ENCODE results near the gene CCL4L2. TPM values are rescaled to one million over a fixed set of nuclear protein-coding genes. Genes with fewer than 3 reads are reported as not detected.
"Not testable (repeated sequence)": the region's sequence is repeated elsewhere in the genome, so short reads cannot be mapped to it uniquely, and the experiment has no call there.

CCL4L2 gene
- total RNA-seq, 1 donor from 2014 or later: 23.7 TPM

DNA sequence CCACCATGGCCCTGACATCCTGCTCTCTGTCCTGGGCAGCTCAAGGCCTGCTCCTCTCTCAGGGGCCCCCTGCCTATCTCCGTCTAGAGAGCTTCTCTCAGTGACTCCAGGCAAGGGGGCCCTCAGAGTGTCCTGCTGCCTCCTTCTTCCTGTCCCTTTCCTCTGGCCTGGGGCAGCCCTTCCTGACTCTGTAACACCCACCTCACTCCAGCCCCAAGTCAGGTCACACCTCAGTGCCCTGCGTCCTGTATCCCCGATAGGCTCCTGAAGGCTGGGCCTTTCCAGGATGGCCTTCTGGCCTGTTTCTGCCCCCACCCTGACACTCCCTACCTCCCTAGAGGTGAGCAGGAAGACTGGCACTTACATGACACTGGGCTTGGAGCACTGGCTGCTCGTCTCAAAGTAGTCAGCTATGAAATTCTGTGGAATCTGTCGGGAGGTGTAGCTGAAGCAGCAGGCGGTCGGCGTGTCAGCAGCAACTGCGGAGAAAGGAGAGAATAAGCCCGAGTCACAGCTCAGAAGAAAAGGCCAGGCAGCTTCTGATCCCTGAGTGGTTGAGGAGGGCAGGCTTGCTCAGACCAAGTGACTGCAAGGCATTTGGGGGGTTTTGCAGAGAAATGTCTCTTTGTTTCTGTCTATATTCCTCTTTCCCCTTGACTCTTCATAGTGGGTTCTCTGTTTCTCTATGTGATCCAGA lies 15.3 kb upstream of the CCL4L2 start:
- no peak for DNase-seq (ENCODE audit: low spot score)

DNA sequence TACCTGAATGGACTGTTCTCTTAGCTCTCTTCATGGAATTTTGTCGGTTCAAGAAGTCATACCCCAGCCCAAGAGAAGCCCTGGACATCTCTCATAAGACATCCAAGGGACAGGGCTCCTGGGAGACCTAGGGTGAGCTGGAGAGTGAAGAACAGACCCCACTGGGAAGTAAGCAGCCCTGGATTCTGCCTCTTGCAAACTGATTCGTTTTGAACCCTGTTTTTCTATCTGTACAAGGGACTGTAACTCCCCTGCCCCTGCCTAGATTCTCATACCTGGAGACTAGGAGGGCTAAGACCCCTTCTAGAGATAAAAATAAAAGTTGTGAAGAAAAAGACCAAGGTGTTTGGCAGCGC lies 14.8 kb upstream of the CCL4L2 start:
- DNase-seq (ENCODE audit: low spot score): no peak

DNA sequence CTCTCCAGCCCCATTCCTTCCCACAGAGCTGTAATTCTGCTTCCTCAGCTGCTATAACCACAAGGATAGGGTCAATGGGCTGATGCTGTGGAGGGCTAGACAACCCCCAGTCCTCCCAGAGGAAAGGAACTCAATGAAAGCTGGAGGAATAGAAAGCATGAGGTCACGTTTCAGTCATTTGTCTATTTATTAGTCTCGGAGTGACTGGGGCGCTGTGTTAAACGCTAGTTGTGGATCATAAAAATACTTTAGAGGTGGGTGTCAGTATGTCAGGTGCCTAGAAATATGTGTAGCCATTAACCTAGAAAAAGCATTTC lies 13.5 kb upstream of the CCL4L2 start:
- DNase-seq (ENCODE audit: low spot score): no peak

DNA sequence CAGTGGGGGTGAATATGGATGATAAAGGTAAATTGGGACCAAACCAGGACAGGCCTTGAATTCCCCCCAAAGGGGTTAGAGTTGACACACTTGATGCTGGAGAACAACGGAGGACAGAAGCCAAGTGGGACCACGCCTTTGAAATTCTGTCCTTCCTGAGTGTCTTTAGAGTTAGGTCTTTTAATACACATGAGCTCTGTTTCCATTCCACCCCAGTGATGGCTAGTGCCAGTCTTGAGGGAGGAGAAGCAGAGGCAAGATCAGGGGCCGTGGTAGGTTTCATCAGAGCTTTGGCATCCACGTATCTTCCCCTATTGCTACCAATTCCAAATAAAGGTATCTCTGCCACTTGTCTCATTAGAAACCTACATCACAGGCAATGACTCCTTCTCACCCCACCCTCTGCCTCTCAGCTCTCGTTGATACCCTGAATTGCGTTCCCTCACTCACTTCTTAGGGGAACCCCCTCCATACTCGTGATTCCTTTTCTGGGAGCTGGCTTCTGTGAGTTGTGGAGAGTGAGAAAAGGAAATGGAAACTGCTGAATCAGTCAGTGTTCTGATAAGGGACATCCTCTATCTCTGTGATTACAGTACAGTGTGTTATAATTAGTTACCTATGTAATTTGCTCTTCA lies 11.9 kb upstream of the CCL4L2 start:
- no peak for DNase-seq (ENCODE audit: low spot score)

DNA sequence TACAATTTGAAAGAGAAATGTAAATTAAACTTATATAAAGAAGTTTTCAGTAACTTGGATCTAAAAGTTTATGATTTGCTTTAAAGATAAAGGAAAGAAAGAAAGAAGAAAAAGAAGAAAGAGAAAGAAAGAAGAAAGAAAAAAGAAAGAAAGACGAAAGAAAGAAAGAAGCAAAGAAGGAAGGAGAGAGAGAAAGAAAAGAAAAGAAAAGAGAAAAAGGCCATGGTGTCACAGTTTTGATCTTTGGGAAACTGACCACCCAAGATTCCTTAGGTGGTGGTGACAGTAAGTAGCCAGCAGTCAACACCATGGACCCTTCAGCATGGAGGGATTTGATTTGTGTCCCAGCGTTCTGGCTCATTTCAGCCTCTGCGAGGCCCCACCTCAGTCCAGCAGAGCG lies 9.8 kb upstream of the CCL4L2 start:
- DNase-seq (ENCODE audit: low spot score): not testable (repeated sequence)

DNA sequence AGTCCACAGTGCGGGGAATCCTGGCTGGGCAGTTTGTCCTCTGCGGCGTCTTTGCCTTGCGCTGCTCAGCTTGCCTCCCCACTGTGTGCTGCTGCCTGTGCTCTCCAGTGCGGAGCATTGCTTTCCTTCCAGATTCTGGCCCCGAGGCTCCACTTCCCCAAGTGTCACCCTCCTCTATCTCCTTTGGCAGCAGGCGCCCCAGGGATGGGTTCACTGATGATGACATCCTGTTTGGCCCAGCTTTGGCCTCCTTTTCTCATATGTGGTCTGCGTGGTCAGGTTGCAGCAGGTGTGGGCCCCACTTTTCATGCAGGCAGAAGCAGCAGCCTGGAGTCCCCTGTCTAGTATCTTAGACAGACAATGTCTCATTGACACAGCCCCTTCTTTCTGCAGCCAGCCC lies 9.4 kb upstream of the CCL4L2 start:
- not testable (repeated sequence) for DNase-seq (ENCODE audit: low spot score)

DNA sequence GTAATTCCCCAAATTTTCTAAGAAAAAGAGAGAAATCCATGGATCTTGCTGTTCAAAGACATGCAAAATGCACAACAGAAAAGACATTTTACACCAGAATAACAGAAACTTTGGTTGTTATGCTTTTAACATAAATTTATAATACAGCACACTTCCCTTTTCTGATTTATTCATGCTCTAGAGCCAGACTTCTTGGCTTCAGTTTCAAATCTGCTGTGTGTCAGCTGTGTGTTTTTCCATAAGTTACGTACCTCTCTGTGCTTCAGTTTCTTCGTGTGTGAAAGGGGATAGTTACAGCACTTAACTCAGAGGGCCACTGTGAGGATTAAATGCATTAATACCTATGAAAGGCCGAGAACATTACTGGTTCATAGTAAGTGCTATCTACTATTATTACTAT lies 7.5 kb upstream of the CCL4L2 start:
- no peak for DNase-seq (ENCODE audit: low spot score)

DNA sequence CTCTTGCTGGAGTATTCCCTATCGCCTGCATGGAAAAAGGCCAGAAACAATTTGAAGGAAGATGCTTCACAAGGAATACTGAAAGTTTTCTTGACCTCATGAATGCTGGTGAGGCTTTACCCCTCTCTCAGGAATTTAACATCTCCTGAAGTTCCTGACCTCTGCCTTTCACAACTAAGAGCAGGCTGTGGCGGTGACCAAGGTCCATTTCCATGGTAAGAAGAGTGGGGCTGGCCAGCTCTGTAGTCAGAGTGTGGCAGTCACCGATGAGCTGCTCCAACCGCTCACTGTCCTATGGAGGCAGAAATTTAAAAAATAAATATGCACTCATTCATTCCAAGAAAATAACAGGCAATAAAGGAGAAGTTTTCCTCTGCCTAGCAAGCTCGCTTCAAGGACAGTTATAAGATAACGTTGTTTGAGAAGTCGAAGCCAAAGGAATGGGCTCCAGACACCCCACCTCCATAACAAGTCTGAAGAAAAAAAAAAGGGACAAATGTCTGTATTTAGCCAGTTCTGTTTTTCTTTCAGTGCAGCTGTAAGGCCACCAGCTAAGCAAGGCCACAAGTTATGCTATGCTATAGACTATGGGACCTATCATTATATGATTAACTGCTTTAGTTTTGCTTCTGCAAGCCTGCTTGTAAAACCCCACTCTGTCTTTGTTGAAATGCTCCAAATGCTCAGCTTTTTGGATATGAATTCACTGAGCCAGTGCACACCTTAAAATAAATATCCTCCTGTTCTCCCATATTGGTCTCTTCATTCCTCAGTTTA lies 6.0 kb upstream of the CCL4L2 start:
- DNase-seq (ENCODE audit: low spot score): no peak

DNA sequence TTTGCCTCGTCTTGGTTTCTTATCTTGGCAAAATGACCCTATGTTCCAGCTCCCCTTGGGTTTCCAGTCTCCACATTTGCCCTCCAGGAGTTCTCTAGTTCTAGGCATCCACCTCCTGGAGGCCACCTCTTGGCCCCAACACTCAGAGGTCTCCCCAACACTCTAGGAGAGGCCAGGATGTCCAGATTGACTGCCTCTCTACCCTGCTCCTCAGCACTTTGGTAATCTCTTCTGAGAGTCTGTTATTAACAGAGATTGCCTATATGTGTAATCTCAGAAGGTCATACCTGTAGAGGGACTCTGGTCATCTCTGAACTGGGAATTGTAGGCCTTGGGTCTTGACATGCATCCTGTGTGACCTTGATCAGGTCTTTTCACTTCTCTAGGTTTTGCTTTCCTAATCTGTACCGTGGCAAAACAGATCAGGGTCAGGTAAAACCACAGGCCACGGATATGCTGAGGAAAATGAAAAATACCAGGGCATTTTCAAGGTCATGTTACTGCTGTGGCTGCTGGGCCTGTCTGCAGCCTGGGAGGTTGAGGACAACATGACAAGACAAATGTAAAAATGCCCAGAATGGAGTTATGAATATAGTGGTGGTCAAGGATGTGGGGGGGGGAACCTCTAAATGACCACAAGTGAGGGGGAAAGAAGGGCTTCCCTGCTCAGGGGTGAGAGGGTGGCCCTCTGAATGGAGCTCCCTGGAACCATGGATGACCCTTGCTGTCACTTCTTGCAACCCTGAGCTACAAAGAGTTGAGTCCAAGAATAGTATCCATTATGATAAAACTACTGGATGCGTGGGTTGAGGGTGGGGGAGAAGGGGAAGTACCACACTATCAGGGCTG lies 5.0 kb upstream of the CCL4L2 start:
- DNase-seq (ENCODE audit: low spot score): no peak

DNA sequence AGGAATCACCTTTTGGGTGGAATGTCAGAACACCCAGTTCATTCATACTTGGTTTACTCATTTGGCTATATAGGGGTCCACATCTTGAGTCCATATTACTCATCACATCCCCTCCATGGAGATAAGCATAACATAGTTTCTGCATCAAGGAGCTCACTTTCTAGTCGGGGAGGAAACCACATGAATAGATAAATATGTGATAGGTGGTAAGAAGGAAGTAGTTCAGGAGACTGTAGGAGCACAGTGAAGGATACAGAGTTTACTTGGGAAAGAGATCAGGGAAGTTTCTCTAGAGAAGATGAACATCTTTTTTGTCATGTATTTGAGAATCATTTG lies 4.4 kb upstream of the CCL4L2 start:
- not testable (repeated sequence) for DNase-seq (ENCODE audit: low spot score)

DNA sequence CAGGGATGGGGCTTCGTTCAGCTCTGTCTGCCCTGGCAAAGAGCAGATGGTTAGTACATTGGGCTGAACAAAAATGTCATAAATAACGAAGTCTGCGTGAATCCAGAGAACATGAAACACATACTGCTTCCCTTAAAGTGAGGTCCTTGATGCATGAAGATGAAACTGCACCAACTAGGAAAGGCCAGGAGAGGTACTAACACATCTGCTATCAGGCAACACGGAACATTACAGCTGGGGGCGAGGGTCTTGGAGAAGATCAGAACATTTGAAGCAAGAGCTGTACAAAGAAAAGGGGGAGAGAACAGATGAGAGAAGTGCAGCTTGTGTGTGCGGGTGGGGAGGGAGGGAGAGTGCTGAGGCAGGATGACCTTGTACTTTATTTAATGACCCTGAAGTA lies 3.5 kb upstream of the CCL4L2 start:
- not testable (repeated sequence) for DNase-seq (ENCODE audit: low spot score)

DNA sequence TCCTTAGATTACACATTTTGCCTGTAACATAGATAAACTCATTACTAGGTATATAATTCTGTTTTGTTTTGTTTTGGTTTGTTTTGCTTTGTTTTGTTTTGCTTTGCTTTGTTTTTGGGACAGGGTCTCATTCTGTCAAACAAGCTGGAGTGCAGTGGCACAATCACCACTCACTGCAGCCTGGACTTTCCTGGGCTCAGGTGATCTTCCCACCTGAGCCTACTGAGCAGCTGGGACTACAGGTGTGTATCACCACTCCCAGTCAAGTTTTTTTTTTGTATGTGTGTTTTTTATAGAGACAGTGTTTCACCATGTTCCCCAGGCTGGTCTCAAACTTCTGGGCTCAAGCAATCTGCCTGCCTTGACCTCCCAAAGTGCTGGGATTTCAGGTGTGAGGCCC lies 1.3 kb upstream of the CCL4L2 start:
- no peak for DNase-seq (ENCODE audit: low spot score)

DNA sequence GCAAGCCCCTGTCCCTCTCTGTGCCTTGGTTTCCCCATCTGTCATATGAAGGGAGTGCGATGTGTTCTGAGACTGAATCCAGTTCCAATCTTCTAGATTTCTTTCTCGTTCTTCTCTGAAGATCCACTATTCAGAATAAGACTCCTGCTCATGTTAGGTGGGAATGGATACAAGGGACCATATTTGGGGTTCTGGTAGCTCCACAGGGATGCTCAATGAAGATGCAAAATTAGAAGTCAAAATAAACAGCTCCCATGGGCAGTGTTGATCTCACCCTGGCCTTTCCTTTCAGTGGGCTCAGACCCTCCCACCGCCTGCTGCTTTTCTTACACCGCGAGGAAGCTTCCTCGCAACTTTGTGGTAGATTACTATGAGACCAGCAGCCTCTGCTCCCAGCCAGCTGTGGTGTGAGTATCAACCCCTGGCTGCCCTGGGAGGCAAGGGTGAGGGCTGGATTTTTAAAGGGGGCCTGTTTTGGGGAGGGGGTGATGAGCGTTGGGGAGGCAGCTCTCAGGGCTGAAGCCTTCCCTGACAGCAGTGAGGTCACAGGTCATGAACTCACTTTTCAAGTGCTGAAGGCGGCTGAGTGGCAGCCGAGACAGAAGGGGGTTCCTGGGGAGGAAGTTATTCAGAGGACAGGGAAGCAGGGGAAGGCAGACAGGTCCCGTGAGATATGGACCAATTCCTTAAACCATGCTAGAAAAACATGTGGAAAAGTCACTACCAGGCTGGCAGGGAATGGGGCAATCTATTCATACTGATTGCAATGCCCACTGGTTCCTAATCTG lies 815 bp downstream of the CCL4L2 start:
- not testable (repeated sequence) for DNase-seq (ENCODE audit: low spot score)

DNA sequence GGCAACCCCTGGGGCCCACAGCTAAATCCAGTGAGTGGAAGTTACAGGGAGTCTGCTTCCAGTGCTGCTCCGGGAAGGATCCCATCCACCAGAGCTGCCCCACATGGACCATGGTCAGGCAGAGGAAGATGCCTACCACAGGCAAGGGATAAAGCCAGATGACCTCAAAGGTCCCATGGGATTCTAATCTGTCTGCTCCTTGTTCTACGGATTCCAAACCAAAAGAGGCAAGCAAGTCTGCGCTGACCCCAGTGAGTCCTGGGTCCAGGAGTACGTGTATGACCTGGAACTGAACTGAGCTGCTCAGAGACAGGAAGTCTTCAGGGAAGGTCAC lies 1.4 kb downstream of the CCL4L2 start:
- no peak for DNase-seq (ENCODE audit: low spot score)

DNA sequence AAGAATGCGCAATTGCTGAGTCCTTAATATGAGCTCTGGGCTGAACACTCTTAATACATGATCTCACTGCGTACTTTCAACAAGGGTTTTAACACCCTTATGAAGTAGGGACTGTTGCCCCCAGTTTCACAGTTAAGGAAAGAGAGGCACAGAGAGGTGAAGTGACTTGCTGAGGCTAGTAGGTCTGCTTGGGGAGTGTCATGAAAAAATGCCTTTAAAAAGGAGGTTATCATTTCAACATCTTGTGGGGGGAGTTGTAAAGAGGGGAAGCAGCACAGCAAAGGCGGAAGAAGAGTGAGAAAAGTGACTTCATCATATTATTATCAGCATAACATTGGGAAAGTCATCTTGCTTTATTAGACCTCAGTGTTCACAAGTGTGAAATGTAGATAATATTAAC lies 2.1 kb downstream of the CCL4L2 start:
- no peak for DNase-seq (ENCODE audit: low spot score)

DNA sequence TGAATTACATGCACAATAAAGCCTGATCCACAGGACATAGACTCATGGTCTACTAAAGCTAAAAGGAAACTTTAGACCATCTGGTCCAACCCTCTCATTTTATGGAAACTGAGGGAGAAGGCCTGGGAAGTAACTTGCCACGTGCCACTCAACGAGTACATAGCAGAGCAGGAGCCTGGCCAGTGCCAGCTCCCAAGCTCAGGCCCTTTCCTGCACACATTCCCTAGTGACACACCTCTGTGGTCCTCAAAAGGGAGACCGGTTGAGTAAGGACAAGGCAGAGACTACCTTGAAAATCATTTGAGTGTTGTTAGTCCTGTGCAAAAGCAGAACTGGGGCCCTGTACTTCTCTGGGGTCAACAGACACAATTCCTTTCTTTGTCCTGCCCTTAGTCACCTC lies 2.8 kb downstream of the CCL4L2 start:
- no peak for DNase-seq (ENCODE audit: low spot score)

DNA sequence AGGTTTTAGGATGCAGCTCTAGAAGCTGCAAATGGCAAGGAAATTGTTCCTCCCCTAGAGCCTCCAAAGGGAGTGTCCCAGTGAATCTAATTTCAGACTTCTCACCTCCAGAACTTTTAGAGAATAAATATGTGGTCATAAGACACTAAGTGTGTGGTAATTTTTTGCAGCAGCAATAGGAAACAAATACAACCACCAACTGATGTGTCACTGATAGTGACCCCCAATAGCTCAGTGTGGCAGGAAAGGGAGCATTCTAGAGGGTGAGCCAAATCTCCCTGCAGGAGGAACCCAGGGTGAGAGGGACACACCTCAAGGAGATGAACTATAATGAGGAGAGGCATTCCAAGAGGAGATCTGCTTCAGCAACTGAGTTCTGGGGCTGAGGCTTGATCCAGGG lies 4.1 kb downstream of the CCL4L2 start:
- DNase-seq (ENCODE audit: low spot score): no peak

DNA sequence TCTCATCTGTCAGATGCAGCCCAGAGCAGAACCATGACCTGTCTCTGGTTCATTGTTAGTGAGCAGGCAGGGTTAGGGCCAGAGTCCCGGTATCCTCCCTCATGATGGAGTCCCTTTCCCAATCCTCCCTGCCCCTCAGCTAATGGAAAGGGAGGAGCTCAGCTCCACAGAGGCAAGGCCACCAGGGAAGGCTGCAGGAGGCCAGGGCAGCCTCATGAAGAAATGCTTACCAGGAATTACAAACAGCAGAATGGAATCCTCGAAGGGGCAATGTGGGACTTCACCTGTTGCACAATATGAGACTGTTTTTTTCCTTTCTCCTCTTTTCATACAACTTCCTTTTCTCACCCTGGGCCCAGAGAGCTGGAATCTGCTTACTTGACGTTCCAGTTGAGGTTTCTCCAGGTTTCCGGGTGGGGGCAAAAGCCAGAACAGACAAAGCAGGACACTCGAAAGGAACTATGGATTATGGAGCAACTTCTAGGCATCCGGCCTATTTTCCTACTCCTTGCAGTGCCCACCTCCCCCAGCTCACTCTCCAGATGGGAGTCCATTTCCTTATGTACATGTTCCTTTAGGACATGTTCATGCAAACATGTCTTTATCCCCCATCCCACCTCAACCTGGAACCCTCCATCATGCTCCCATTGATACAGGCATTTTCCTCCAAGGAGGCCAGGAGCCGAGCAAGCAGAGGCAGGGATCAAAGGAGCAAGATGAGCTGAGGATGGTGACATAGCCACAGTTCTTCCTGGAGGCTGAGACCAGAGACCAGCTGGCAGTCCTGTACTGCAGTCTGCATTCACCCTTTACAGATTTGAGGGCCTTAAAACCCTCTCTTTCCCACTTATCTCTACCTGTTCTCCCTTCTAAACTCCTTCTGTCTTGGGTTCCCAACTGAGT lies 4.8 kb downstream of the CCL4L2 start:
- not testable (repeated sequence) for DNase-seq (ENCODE audit: low spot score)

DNA sequence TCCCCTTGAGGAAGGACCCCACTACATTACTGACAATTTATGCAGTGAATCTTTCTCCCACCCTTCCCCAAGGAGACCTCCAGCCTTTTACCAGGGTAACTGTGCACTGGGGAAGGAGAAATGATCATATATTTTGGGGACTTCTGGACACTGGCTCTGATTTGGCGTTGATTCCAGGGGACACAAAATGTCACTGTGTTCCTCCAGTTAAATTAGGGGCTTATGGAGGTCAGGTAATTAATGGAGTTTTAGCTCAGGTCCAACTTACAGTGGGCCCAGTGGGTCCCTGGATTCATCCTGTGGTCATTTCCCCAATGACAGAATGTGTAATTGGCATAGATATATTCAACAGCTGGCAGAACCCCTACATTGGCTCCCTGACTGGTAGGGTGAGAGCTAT lies 8.7 kb downstream of the CCL4L2 start:
- DNase-seq (ENCODE audit: low spot score): not testable (repeated sequence)

DNA sequence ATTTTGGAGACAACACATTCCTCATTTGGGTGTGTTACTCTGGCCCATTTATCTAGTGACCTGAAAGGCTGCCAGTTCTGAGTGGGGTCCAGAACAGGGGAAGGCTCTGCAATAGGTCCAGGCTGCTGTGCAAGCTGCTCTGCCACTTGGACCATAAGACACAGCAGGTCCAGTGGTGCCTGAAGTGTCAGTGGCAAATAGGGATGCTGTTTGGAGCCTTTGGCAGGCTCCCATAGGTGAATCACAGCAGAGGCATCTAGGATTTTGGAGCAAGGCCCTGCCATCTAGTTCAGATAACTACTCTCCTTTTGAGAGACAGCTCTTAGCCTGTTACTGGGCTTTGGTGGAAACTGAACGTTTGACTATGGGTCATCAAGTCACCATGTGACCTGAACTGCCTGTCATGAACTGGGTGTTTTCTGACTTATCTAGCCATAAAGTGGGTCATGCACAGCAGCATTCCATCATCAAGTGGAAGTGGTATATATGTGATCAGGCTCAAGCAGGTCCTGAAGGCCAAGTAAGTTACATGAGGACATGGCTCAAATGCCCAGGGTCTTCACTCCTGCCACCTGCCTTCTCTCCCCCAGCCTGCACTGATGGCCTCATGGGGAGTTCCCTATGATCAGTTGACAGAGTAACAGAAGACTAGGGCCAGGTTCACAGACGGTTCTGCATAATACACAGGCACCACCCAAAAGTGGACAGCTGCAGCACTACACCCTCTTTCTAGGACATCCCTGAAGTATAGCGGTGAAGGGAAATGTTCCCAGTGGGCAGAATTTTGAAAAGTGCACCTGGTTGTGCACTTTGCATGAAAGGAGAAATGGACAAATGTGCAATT lies 10.1 kb downstream of the CCL4L2 start:
- DNase-seq (ENCODE audit: low spot score): not testable (repeated sequence)
